SK-N-SH (cell line): ENCODE data around the gene KMT5B. TPM values are rescaled to one million over a fixed set of nuclear protein-coding genes. Genes with fewer than 3 reads are reported as not detected.

ENCODE experiments used
- CTCF ChIA-PET: fragments of 300-600, 350-600 bp; formaldehyde crosslinking; extraction: SDS; loops from one replicate; lab custom pipeline; 2021; lab: Yijun Ruan, JAX
- POLR2A ChIA-PET: fragments of 350-600 bp; sonication (Branson Sonifier 250); formaldehyde crosslinking; extraction: SDS; loops from one replicate; lab custom pipeline; 2020; ENCODE audit warnings: antibody characterized with exemption, inconsistent platforms; lab: Yijun Ruan, JAX
- DNase-seq: peaks from one replicate; pipeline ENCODE4 v3.0.0; 2012
- H2AFZ ChIP-seq: fragments of 200-600 bp; sonication (generic); 2 replicates; pipeline ENCODE4 v1.8.1; 2016; ENCODE audit warnings: antibody characterized with exemption, mild to moderate bottlenecking, low read depth
- H3F3A ChIP-seq: fragments of 200-600 bp; sonication (generic); replicated peaks from 2 replicates; pipeline ENCODE3; 2016; ENCODE audit warnings: antibody characterized with exemption, mild to moderate bottlenecking; ENCODE audit not compliant: insufficient read depth
- H3K27ac ChIP-seq, 2 experiments: fragments of 200-500 bp in 1 of 2; fragments of 200-600 bp in 1 of 2; sonication (Bioruptor generic) in 1 of 2; sonication (generic), shearing (Covaris generic) in 1 of 2; 2 replicates each; pipeline versions ENCODE4 v1.5.1 to v1.6.1; 2014 to 2016; ENCODE audit warnings: low read depth in 2 of 2, inconsistent platforms in 1 of 2, low read length in 1 of 2, mild to moderate bottlenecking in 1 of 2, mixed read lengths in 1 of 2
- H3K27me3 ChIP-seq: fragments of 200-600 bp; sonication (generic), shearing (Covaris generic); 2 replicates; pipeline ENCODE4 v1.6.1; 2016; ENCODE audit warnings: mixed run types; ENCODE audit not compliant: insufficient read depth
- H3K36me3 ChIP-seq, 2 experiments: fragments of 200-500 bp in 1 of 2; fragments of 200-600 bp in 1 of 2; sonication (Bioruptor generic) in 1 of 2; sonication (generic) in 1 of 2; replicated peaks in 1 of 2; 2 replicates each; pipeline versions ENCODE3 to v1.5.1; 2014 to 2016; ENCODE audit warnings: low read length in 1 of 2, mild to moderate bottlenecking in 1 of 2; ENCODE audit not compliant: insufficient read depth in 2 of 2, control insufficient read depth in 1 of 2
- H3K4me1 ChIP-seq, 2 experiments: fragments of 200-500 bp in 1 of 2; fragments of 200-600 bp in 1 of 2; sonication (Bioruptor generic) in 1 of 2; sonication (generic), shearing (Covaris generic) in 1 of 2; 2 replicates each; pipeline versions ENCODE4 v1.5.1 to v1.6.1; 2014 to 2016; ENCODE audit warnings: low read depth in 1 of 2, low read length in 1 of 2, mixed run types in 1 of 2; ENCODE audit not compliant: insufficient read depth in 2 of 2, control insufficient read depth in 1 of 2
- H3K4me2 ChIP-seq: fragments of 200-600 bp; sonication (generic), shearing (Covaris generic); 2 replicates; pipeline ENCODE4 v1.6.1; 2017; ENCODE audit warnings: mixed run types
- H3K4me3 ChIP-seq, 2 experiments: fragments of 200-500 bp in 1 of 2; fragments of 200-600 bp in 1 of 2; sonication (Bioruptor generic) in 1 of 2; sonication (generic), shearing (Covaris generic) in 1 of 2; 2 replicates each; pipeline versions ENCODE4 v1.5.1 to v1.8.1; 2014 to 2016; ENCODE audit warnings: low read depth in 2 of 2, inconsistent platforms in 1 of 2, low read length in 1 of 2, mild to moderate bottlenecking in 1 of 2, mixed read lengths in 1 of 2, moderate library complexity in 1 of 2
- H3K79me2 ChIP-seq: fragments of 200-600 bp; sonication (generic); 2 replicates; pipeline ENCODE4 v1.8.1; 2017; ENCODE audit warnings: mild to moderate bottlenecking; ENCODE audit not compliant: insufficient read depth
- H3K9ac ChIP-seq: fragments of 200-600 bp; sonication (generic); 2 replicates; pipeline ENCODE4 v1.6.1; 2017; ENCODE audit warnings: mixed run types
- H3K9me2 ChIP-seq: fragments of 200-600 bp; sonication (generic); 2 replicates; pipeline ENCODE4 v1.6.1; 2017; ENCODE audit warnings: mixed run types
- H3K9me3 ChIP-seq: fragments of 200-600 bp; sonication (generic); 2 replicates; pipeline ENCODE4 v1.6.1; 2017; ENCODE audit warnings: mixed run types, mild to moderate bottlenecking, moderate library complexity
- H4K20me1 ChIP-seq: fragments of 200-600 bp; sonication (generic); 2 replicates; pipeline ENCODE4 v1.6.1; 2017; ENCODE audit warnings: mild to moderate bottlenecking, mixed run types; ENCODE audit not compliant: insufficient read depth
- CHD2 ChIP-seq: fragments of 150-350 bp; IDR thresholded peaks from 2 replicates; pipeline ENCODE4 v1.6.1; 2018; ENCODE audit warnings: low read length; ENCODE audit not compliant: partially characterized antibody
- EP300 ChIP-seq, 2 experiments: IDR thresholded peaks; 2 replicates each; pipeline versions ENCODE4 v1.4.0 to v1.6.1; 2012; ENCODE audit warnings: borderline replicate concordance in 1 of 2, low read depth in 1 of 2, low read length in 1 of 2
- FOXM1 ChIP-seq: IDR thresholded peaks from 2 replicates; pipeline ENCODE4 v1.4.0; 2012; ENCODE audit warnings: low read depth, mild to moderate bottlenecking
- GATA2 ChIP-seq: sonication (generic); formaldehyde crosslinking; IDR thresholded peaks from 2 replicates; pipeline ENCODE4 v1.5.0; 2020; ENCODE audit warnings: mild to moderate bottlenecking, missing genetic modification reagents
- MXI1 ChIP-seq: IDR thresholded peaks from 2 replicates; pipeline ENCODE4 v1.6.1; 2012; ENCODE audit warnings: mild to moderate bottlenecking, low read depth, low read length, improper control_type of control experiment
- RAD21 ChIP-seq: IDR thresholded peaks from 2 replicates; pipeline ENCODE4 v1.6.1; 2012; ENCODE audit warnings: mild to moderate bottlenecking, low read length
- REST ChIP-seq: IDR thresholded peaks from 2 replicates; pipeline ENCODE4 v1.6.1; 2012; ENCODE audit warnings: mild to moderate bottlenecking, low read depth, low read length, moderate library complexity
- RXRA ChIP-seq: IDR thresholded peaks from 2 replicates; pipeline ENCODE4 v1.4.0; 2012; ENCODE audit warnings: low read depth, mild to moderate bottlenecking, borderline replicate concordance
- SMC3 ChIP-seq: IDR thresholded peaks from 2 replicates; pipeline ENCODE4 v1.6.1; 2012; ENCODE audit warnings: low read depth, low read length, improper control_type of control experiment
- WGBS: methylation state at CpG from one replicate; pipeline ENCODE4 v1.1.6; 2017; ENCODE audit warnings: low lambda C conversion rate; 5-methylcytosine and 5-hydroxymethylcytosine counted together
- polyA plus RNA-seq, 3 experiments: library from polyadenylated mRNA; depleted of rRNA; stranded (reverse); fragments of >200 nt; gene quantifications; 2 replicates each; pipeline ENCODE4 v1.2.3, GENCODE V29; 2012
- TF ChIP-seq, protein P1 (sequence below): IDR thresholded peaks from 2 replicates; pipeline ENCODE4 v1.4.0; 2012; ENCODE audit warnings: low read depth, borderline replicate concordance

Gene KMT5B
- polyA plus RNA-seq, 1 of the 3 experiments (the other 2 are of a cell fraction): 10.4 TPM

- no peak for DNase-seq
- no peaks in the 10 kb centered on the region for H3K79me2 ChIP-seq
- H3K27ac ChIP-seq: no peak overlapping the region
- WGBS: 78% methylated on average over 9 of the region's 9 CpGs
- H3K4me3 ChIP-seq: no peak overlapping the region
- H3F3A ChIP-seq: no peaks in the 10 kb centered on the region
- no peaks in the 10 kb centered on the region for H3K9me3 ChIP-seq
- no peak for TF ChIP-seq RXRA
- TF ChIP-seq CHD2: no peak
- TF ChIP-seq REST: no peak
- no peak for TF ChIP-seq RAD21
- no peak for TF ChIP-seq EP300 (IDR thresholded peaks at IDR 0.05; ENCODE audit: borderline replicate concordance in 1 of 2, low read depth in 1 of 2, low read length in 1 of 2)
- no peak for TF ChIP-seq GATA2 (CRISPR knock-in tag)
- no peak for TF ChIP-seq FOXM1
- TF ChIP-seq MXI1: no peak
- TF ChIP-seq, protein P1, sequence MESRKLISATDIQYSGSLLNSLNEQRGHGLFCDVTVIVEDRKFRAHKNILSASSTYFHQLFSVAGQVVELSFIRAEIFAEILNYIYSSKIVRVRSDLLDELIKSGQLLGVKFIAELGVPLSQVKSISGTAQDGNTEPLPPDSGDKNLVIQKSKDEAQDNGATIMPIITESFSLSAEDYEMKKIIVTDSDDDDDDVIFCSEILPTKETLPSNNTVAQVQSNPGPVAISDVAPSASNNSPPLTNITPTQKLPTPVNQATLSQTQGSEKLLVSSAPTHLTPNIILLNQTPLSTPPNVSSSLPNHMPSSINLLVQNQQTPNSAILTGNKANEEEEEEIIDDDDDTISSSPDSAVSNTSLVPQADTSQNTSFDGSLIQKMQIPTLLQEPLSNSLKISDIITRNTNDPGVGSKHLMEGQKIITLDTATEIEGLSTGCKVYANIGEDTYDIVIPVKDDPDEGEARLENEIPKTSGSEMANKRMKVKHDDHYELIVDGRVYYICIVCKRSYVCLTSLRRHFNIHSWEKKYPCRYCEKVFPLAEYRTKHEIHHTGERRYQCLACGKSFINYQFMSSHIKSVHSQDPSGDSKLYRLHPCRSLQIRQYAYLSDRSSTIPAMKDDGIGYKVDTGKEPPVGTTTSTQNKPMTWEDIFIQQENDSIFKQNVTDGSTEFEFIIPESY: no peak
- TF ChIP-seq, all 33 proteins: peak for 0
- peaks cover 0 to 4% of the 10 kb centered on the region in 2 experiments; a peak in 2 of 4 replicates for H3K4me1 ChIP-seq
- peak overlapping the region; percentile 68; the same call in 1 of the 2 replicates for H2AFZ ChIP-seq
- ChIA-PET POLR2A (no interaction called here), CTCF (interaction anchor here (1.6 to 11.3 kb wide), 14 partner anchors 8 to 193 kb away, joined by 6 to 170 read pairs (median 10); partner anchors contain the start of gene C11orf24)
- peaks cover 0 to 7% of the 10 kb centered on the region in 2 experiments for H3K36me3 ChIP-seq
- H3K27me3 ChIP-seq: no peaks in the 10 kb centered on the region
- H3K9ac ChIP-seq: no peak overlapping the region
- no peaks in the 10 kb centered on the region for H4K20me1 ChIP-seq
- no peak overlapping the region for H3K4me2 ChIP-seq
- no peaks in the 10 kb centered on the region for H3K9me2 ChIP-seq
These were observed 43.2 kb upstream of the KMT5B start for GRCh38 chr11:68256331-68256741.

- Histone ChIP-seq H3K4me3 (no peak overlapping the region), H3K27ac (no peak overlapping the region), H3F3A (no peaks in the 10 kb centered on the region), H3K79me2 (no peaks in the 10 kb centered on the region), H3K9me2 (no peaks in the 10 kb centered on the region), H3K4me2 (no peak overlapping the region), H3K4me1 (peaks cover 0 to 4% of the 10 kb centered on the region in 2 experiments; a peak in 2 of 4 replicates), H3K9ac (no peak overlapping the region), H4K20me1 (no peaks in the 10 kb centered on the region), H3K27me3 (no peaks in the 10 kb centered on the region), H3K36me3 (no peaks in the 10 kb centered on the region), H2AFZ (no peak overlapping the region), H3K9me3 (no peaks in the 10 kb centered on the region)
- TF ChIP-seq SMC3: no peak
- no peak for TF ChIP-seq GATA2 (CRISPR knock-in tag)
- TF ChIP-seq EP300 (IDR thresholded peaks at IDR 0.05; ENCODE audit: borderline replicate concordance in 1 of 2, low read depth in 1 of 2, low read length in 1 of 2): no peak
- WGBS: 92% methylated on average over 12 of the region's 13 CpGs
- no peak for DNase-seq
- CTCF ChIA-PET: interaction anchor here (5.2 to 11.3 kb wide), 2 partner anchors 15 to 42 kb away, joined by 50 to 170 read pairs; partner anchors contain the start of gene C11orf24
- POLR2A ChIA-PET: no interaction called here
These were observed 42.4 kb upstream of the KMT5B start for GRCh38 chr11:68255526-68255925.
